Stimulated activated naive CD8-positive, alpha-beta T cell treated with anti-CD3 and anti-CD28 coated beads, Interleukin-15, Interleukin-2, amounts not matched to agents 100 U/mL and 50 U/mL, for 24 hours (primary cell): Measurements from ENCODE around the gene ONECUT2.

ENCODE experiments used
- ATAC-seq: fragments of 150-1000 bp; cut with Tn5 transposase; one replicate; pipeline ENCODE4 v1.10.0; 2021
- DNase-seq: peaks from one replicate; pipeline ENCODE4 v3.0.0; 2021

The ONECUT2 gene

GRCh38 chr18:57431467-57432080 lies 3.6 kb upstream of the ONECUT2 start:
- ATAC-seq: no peak

GRCh38 chr18:57432140-57432539 lies 3.0 kb upstream of the ONECUT2 start:
- DNase-seq (no peak), ATAC-seq (no peak)

More at GRCh38 chr18:57431467-57432080, 3.6 kb upstream of the ONECUT2 start:
- no peak for DNase-seq

- no peak for DNase-seq
- ATAC-seq: no peak
These were observed 2.3 kb upstream of the ONECUT2 start for GRCh38 chr18:57432751-57433400.

GRCh38 chr18:57433482-57433881 lies 1.7 kb upstream of the ONECUT2 start:
- DNase-seq (no peak), ATAC-seq (no peak)

GRCh38 chr18:57433934-57434535 lies 1.1 kb upstream of the ONECUT2 start:
- ATAC-seq: no peak
- no peak for DNase-seq

GRCh38 chr18:57435846-57436190 lies 644 bp downstream of the ONECUT2 start:
- DNase-seq (no peak), ATAC-seq (no peak)

GRCh38 chr18:57436191-57436964 lies 1.2 kb downstream of the ONECUT2 start:
- ATAC-seq (no peak), DNase-seq (no peak)

- no peak for DNase-seq
- ATAC-seq: no peak
These were observed 1.8 kb downstream of the ONECUT2 start for GRCh38 chr18:57436965-57437333.

GRCh38 chr18:57437402-57437765 lies 2.2 kb downstream of the ONECUT2 start:
- DNase-seq (no peak), ATAC-seq (no peak)

GRCh38 chr18:57437766-57438671 lies 2.8 kb downstream of the ONECUT2 start:
- DNase-seq: peak; percentile 82
- peak; percentile 71 for ATAC-seq

GRCh38 chr18:57438743-57439608 lies 3.8 kb downstream of the ONECUT2 start:
- DNase-seq: no peak
- ATAC-seq: no peak

GRCh38 chr18:57439609-57439968 lies 4.4 kb downstream of the ONECUT2 start:
- no peak for DNase-seq
- ATAC-seq: no peak

GRCh38 chr18:57439985-57440330 lies 4.8 kb downstream of the ONECUT2 start:
- ATAC-seq (no peak), DNase-seq (no peak)

GRCh38 chr18:57440331-57441070 lies 5.3 kb downstream of the ONECUT2 start:
- ATAC-seq (no peak), DNase-seq (no peak)

GRCh38 chr18:57441071-57441794 lies 6.1 kb downstream of the ONECUT2 start:
- DNase-seq (no peak), ATAC-seq (peak; percentile 68)

GRCh38 chr18:57443247-57443646 lies 8.1 kb downstream of the ONECUT2 start:
- ATAC-seq: no peak
- DNase-seq: no peak

- ATAC-seq: no peak
- DNase-seq: no peak
These were observed 8.5 kb downstream of the ONECUT2 start for GRCh38 chr18:57443702-57444101.

- DNase-seq (no peak), ATAC-seq (no peak)
These were observed 9.2 kb downstream of the ONECUT2 start for GRCh38 chr18:57444301-57444759.

- DNase-seq: no peak
These were observed 10.5 kb downstream of the ONECUT2 start for GRCh38 chr18:57445488-57446319.

More at GRCh38 chr18:57445488-57446319, 10.5 kb downstream of the ONECUT2 start:
- ATAC-seq: no peak
